HEK293T (cell line): Measurements from ENCODE around the gene MYCBP.

Experiments
- ARNT ChIP-seq: fragments of 450-650 bp; IDR thresholded peaks from 2 replicates; pipeline ENCODE4 v1.6.1; 2017; ENCODE audit warnings: mild to moderate bottlenecking
- BHLHE40 ChIP-seq: fragments of 450-650 bp; IDR thresholded peaks from 2 replicates; pipeline ENCODE4 v1.6.1; 2016; ENCODE audit warnings: mild to moderate bottlenecking, moderate library complexity, borderline replicate concordance
- CTBP1 ChIP-seq: fragments of 450-650 bp; IDR thresholded peaks from 2 replicates; pipeline ENCODE4 v1.6.1; 2016; ENCODE audit warnings: borderline replicate concordance
- ELF4 ChIP-seq: fragments of 450-650 bp; IDR thresholded peaks from 2 replicates; pipeline ENCODE4 v1.6.1; 2017; ENCODE audit warnings: antibody characterized with exemption
- FOXA1 ChIP-seq: fragments of 450-650 bp; IDR thresholded peaks from 2 replicates; pipeline ENCODE4 v1.6.1; 2016; ENCODE audit warnings: mild to moderate bottlenecking
- FOXM1 ChIP-seq: fragments of 450-650 bp; IDR thresholded peaks from 2 replicates; pipeline ENCODE4 v1.6.1; 2017; ENCODE audit warnings: mild to moderate bottlenecking, borderline replicate concordance
- NFRKB ChIP-seq: fragments of 450-650 bp; IDR thresholded peaks from 2 replicates; pipeline ENCODE4 v1.6.1; 2016; ENCODE audit warnings: mild to moderate bottlenecking, moderate library complexity
- SP1 ChIP-seq: fragments of 450-650 bp; IDR thresholded peaks from 2 replicates; pipeline ENCODE4 v1.6.1; 2017
- TARDBP ChIP-seq: fragments of 450-650 bp; IDR thresholded peaks from 2 replicates; pipeline ENCODE4 v1.6.1; 2016

GRCh38 chr1:38891753-38892152 lies 18.6 kb upstream of the MYCBP start:
- TF ChIP-seq SP1, result no peak
- TF ChIP-seq CTBP1, result no peak
- no peak for TF ChIP-seq BHLHE40
- TF ChIP-seq ARNT, result no peak
- TF ChIP-seq ELF4, result no peak
- TF ChIP-seq NFRKB, result no peak
- TF ChIP-seq FOXA1, result no peak
- TF ChIP-seq TARDBP, result no peak
- no peak for TF ChIP-seq FOXM1
